Midbrain (tissue), 1 donor: Measurements from ENCODE around the gene NCKAP1.
"Not testable (repeated sequence)": the region's sequence is repeated elsewhere in the genome, so short reads cannot be mapped to it uniquely, and the experiment has no call there.

Source experiments
- DNase-seq: peaks from one replicate; lab custom pipeline; 2025; lab: John Stamatoyannopoulos, UW

The NCKAP1 gene

DNA sequence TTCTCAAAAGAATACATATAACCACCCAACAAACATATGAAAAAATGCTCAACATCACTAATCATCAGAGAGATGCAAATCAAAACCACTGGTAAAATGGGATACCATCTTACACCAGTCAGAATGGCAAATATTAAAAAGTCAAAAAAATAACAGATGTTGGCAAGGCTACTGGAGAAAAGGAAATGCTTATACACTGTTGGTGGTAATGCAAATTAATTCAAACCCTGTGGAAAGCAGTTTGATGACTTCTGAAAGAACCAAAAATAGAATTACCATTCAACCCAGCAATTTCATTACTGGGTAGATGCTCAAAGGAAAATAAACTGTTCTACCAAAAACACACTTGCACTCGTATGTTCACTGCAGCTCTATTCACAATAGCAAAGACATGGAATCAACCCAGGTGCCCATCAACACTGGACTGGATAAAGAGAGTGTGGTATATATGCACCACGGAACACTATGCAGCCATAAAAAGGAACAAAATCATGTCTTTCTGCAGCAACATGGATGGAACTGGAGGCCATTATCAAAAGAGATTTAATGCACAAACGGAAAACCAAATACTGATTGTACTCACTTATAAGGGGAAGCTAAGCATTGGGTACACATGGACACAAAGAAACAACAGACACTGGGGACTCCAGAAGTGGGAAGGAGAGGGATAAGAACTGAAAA, 38.8 kb downstream of the NCKAP1 start:
- no peak for DNase-seq

GRCh38 chr2:182994228-182994912, 43.9 kb downstream of the NCKAP1 start:
- no peak for DNase-seq

DNA sequence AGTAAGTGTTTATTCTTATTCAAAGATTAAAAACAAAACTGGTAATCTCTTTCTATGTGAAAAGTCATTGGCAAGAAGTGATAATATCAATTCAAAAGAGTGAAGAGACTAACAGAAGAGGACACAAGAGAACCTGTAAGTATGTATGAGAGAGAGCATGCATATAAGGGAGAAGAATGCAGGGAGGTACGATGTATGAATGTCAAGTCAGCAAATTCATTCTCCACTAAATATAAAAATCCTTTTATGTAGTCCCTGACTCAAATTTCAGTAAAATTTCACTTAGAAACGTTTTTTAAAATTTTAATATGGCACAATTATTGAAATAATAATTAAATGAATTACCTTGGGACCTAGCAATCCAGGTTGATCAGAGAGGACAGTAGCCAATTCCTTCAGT, 55.3 kb downstream of the NCKAP1 start:
- no peak for DNase-seq

- DNase-seq: not testable (repeated sequence)
Observed at GRCh38 chr2:182981475-182981874, 56.8 kb downstream of the NCKAP1 start.

- no peak for DNase-seq
Observed at GRCh38 chr2:182980652-182981051, 57.6 kb downstream of the NCKAP1 start.

GRCh38 chr2:182980115-182980514, 58.1 kb downstream of the NCKAP1 start:
- DNase-seq: peak; percentile 36

- DNase-seq: no peak
Observed at GRCh38 chr2:182977463-182977862, 60.8 kb downstream of the NCKAP1 start.

- DNase-seq: no peak
Observed at GRCh38 chr2:182973441-182974352, 64.6 kb downstream of the NCKAP1 start.

GRCh38 chr2:182972548-182972942, 65.7 kb downstream of the NCKAP1 start:
- DNase-seq: no peak

- DNase-seq: no peak
Observed at GRCh38 chr2:182971820-182972547, 66.3 kb downstream of the NCKAP1 start.

DNA sequence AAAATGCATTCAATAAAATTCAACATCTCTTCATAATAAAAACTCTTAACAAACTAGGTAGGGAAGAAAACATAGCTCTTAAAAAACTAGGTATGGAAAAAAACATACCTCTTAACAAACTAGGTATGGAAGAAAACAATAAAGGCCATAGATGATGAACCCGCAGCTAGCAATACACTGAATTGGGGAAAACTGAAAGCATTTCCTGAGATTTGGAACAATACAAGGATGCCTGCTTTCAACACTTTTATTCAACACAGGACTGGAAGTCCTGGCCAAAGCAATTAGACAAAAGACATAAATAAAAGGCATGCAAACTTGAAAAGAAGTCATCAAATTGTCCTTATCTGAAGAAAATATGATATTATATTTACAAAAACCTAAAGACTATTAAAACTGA, 67.8 kb downstream of the NCKAP1 start:
- no peak for DNase-seq

- DNase-seq: no peak
Observed at GRCh38 chr2:182968493-182968892, 69.8 kb downstream of the NCKAP1 start.

- not testable (repeated sequence) for DNase-seq
Observed at GRCh38 chr2:182966356-182966755, 71.9 kb downstream of the NCKAP1 start.

- DNase-seq: no peak
Observed at GRCh38 chr2:182962641-182963040, 75.6 kb downstream of the NCKAP1 start.

- DNase-seq: not testable (repeated sequence)
Observed at GRCh38 chr2:182960869-182961268, 77.4 kb downstream of the NCKAP1 start.

- no peak for DNase-seq
Observed at GRCh38 chr2:182954789-182955188, 83.5 kb downstream of the NCKAP1 start.

- DNase-seq: no peak
Observed at GRCh38 chr2:182952741-182953450, 85.4 kb downstream of the NCKAP1 start.

DNA sequence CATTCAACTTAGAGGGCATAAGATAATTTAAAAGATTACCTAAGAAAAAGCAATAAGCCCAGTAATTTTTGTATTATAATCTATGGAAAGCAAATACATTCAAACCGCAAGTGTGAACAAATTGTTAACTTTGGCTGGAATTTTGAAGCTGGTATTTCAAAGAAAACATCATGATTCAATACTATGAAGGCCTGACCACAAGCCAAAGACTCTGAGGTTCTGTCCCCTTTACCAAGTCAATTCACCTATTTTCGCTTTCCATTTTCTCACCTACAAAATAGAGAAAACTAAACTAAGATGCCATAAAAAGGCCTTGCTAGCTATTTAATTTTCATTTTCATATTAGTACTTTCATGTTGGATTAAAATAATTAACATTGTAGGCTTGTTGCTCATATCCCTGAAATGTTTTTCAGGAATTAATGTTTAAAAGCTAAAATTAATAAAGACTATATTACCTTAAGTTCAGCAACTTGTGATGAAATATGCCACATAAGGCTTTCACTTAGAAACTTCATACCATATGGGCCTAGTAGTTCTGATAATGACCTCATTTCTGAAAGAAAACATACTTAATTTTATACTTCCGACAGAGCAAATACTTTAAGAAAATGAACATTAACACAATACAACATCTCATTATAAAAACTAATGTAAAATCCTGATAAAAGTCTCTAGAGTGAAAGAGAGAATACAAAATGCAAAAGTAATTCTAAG, 86.2 kb downstream of the NCKAP1 start:
- no peak for DNase-seq

DNA sequence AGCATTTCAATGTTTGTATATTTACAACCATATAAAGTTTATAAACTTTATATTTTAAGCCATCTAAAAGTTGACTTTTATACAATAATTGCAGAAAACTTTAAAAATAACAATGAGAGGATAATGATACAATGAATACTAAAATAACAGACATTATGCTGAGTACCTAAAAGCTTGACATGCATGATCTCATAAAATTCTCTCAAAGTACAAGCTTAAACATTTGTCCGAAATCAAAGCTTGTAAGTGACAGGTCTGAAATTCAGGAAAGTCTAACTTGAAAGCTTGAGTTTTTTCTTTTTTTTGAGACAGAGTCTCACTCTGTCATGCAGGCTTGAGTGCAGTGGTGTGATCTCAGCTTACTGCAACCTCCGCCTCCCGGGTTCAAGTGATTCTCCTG, 87.7 kb downstream of the NCKAP1 start:
- no peak for DNase-seq

DNA sequence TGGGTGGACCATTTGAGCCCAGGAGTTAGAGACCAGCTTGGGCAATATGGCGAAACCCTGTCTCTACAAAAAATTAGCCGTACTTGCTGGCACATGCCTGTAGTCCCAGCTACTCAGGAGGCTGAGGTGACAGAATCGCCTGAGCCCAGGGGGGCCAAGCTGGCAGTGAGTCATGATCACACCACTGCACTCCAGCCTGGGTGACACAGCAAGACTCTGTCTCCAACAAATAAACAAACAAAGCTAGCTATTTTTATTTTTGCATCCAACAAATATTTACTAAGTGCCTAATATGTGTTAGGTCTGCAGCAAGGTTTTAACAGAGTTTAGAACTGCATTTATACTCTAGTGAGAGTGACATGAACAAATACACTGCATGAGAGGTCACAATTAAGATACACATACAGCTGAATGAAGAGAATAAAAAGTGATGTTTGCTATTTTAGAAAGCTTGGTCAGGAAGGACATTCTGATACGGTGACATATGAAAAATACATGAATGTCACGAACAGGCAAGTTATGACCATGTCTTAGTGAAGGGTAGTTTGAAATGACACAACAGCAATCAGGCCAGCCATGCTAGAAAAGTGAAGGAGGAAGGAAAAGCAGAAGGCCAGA, 88.6 kb downstream of the NCKAP1 start:
- DNase-seq: no peak
